NT2/D1 (cell line): ENCODE measurements around the gene TMEM175.

Experiments used
- SUZ12 ChIP-seq: IDR thresholded peaks from 2 replicates; pipeline ENCODE4 v1.6.1; 2011; ENCODE audit not compliant: insufficient read length, insufficient read depth; ENCODE audit errors: extremely low read depth
- YY1 ChIP-seq: IDR thresholded peaks from 2 replicates; pipeline ENCODE4 v1.6.1; 2011; ENCODE audit not compliant: insufficient read length, insufficient read depth
- ZNF274 ChIP-seq: IDR thresholded peaks from 2 replicates; pipeline ENCODE4 v1.6.1; 2011; ENCODE audit warnings: mild to moderate bottlenecking, low read depth, low read length

DNA sequence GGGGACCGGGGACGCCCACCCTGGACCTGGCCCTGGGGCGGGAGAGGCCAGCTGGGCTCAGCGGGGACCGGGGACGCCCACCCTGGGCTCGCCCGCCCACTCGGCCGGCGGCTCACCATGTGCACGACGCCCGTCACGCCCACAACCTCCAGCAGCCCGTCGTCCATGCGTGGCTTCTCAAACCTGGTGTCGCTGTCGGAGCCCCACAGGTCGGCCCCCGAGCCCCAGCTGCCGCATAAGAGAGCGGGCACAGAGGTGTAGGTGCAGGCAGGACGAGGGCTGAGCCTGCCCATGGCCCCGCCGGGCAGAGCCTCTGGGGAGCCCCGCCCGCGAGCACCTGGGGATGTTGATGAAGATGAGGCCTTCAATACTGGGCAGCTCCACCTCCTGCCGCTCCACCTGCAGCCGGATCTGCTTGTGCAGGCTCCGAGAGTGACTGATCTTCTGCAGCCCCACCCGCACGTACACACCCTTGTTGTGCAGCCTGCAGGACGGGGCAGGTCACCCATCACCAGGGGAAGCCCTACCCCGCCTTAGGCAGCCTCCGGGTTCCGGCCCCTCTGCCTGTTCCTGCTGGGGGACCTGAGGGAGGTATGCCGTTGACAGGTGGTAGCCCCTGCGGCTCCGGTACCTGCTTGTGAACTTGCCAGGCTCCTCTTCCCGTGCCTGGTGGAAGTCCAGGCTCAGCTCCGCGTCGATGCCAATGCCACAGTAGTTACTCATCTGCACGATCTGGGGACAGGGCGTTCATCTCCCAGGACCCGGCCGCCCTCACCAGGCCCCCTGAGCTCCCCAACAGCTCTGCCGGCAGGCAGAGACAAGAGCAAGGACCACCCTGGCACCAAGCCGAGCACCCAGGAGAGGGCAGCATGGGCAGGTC lies 29.3 kb downstream of the TMEM175 start:
- TF ChIP-seq YY1 (no peak), ZNF274 (no peak), SUZ12 (no peak)
